ENCODE results near the gene CLASP1.

CLASP1 gene

GRCh38 chr2:121513597-121514333, 135.5 kb downstream of the CLASP1 start:
- TF ChIP-seq CTCF (IDR thresholded peaks at IDR 0.05; ENCODE audit: low read depth, low read length), result no peak
- Histone ChIP-seq H3K4me3 (ENCODE audit: low read depth, low read length) (no peak overlapping the region), H3K27me3 (ENCODE audit: insufficient read depth, low read depth, severe bottlenecking) (no peaks in the 10 kb centered on the region), H3K36me3 (peaks cover 19% of the 10 kb centered on the region), H3K27ac (no peak overlapping the region), H3K9me3 (ENCODE audit: severe bottlenecking) (no peaks in the 10 kb centered on the region)
- no peak for DNase-seq

GRCh38 chr2:121510857-121511256, 138.4 kb downstream of the CLASP1 start:
- H3K9me3 ChIP-seq (ENCODE audit: severe bottlenecking), result no peaks in the 10 kb centered on the region
- H3K27me3 ChIP-seq (ENCODE audit: insufficient read depth, low read depth, severe bottlenecking), result no peaks in the 10 kb centered on the region
- no peak overlapping the region for H3K4me3 ChIP-seq (ENCODE audit: low read depth, low read length)
- no peak for TF ChIP-seq CTCF (IDR thresholded peaks at IDR 0.05; ENCODE audit: low read depth, low read length)
- no peak overlapping the region for H3K27ac ChIP-seq
- H3K36me3 ChIP-seq, result peaks cover 15% of the 10 kb centered on the region
- no peak for DNase-seq

- no peak for DNase-seq
- no peaks in the 10 kb centered on the region for H3K9me3 ChIP-seq (ENCODE audit: severe bottlenecking)
- no peak for TF ChIP-seq CTCF (IDR thresholded peaks at IDR 0.05; ENCODE audit: low read depth, low read length)
- H3K27me3 ChIP-seq (ENCODE audit: insufficient read depth, low read depth, severe bottlenecking), result no peaks in the 10 kb centered on the region
- H3K27ac ChIP-seq, result no peak overlapping the region
- H3K36me3 ChIP-seq, result peaks cover 9% of the 10 kb centered on the region
- H3K4me3 ChIP-seq (ENCODE audit: low read depth, low read length), result no peak overlapping the region
Observed at GRCh38 chr2:121506621-121507020, 142.6 kb downstream of the CLASP1 start.

GRCh38 chr2:121505986-121506586, 143.2 kb downstream of the CLASP1 start:
- Histone ChIP-seq H3K4me3 (ENCODE audit: low read depth, low read length) (no peak overlapping the region), H3K27ac (no peak overlapping the region)

GRCh38 chr2:121505005-121505404, 144.3 kb downstream of the CLASP1 start:
- Histone ChIP-seq H3K4me3 (ENCODE audit: low read depth, low read length) (no peak overlapping the region), H3K36me3 (peaks cover 25% of the 10 kb centered on the region), H3K27me3 (ENCODE audit: insufficient read depth, low read depth, severe bottlenecking) (no peaks in the 10 kb centered on the region), H3K9me3 (ENCODE audit: severe bottlenecking) (no peaks in the 10 kb centered on the region), H3K27ac (no peak overlapping the region)
- DNase-seq, result no peak
- no peak for TF ChIP-seq CTCF (IDR thresholded peaks at IDR 0.05; ENCODE audit: low read depth, low read length)

More at GRCh38 chr2:121505986-121506586, 143.2 kb downstream of the CLASP1 start:
- Histone ChIP-seq H3K36me3 (peaks cover 14% of the 10 kb centered on the region), H3K9me3 (ENCODE audit: severe bottlenecking) (no peaks in the 10 kb centered on the region), H3K27me3 (ENCODE audit: insufficient read depth, low read depth, severe bottlenecking) (no peaks in the 10 kb centered on the region)
- DNase-seq, result no peak
- TF ChIP-seq CTCF (IDR thresholded peaks at IDR 0.05; ENCODE audit: low read depth, low read length), result no peak

All from WERI-Rb-1 (cell line).